ENCODE data around the gene HOXB4.

The HOXB4 gene

GRCh38 chr17:48571024-48571818 lies 6.9 kb downstream of the HOXB4 start:
- no peak for DNase-seq

GRCh38 chr17:48570325-48571023 lies 7.7 kb downstream of the HOXB4 start:
- no peak for DNase-seq

- DNase-seq: no peak
Observed at GRCh38 chr17:48569674-48570324, 8.4 kb downstream of the HOXB4 start.

GRCh38 chr17:48569240-48569582 lies 8.9 kb downstream of the HOXB4 start:
- DNase-seq: no peak

- no peak for DNase-seq
Observed at GRCh38 chr17:48568499-48569239, 9.5 kb downstream of the HOXB4 start.

- DNase-seq: no peak
Observed at GRCh38 chr17:48567646-48568354, 10.3 kb downstream of the HOXB4 start.

- DNase-seq: no peak
Observed at GRCh38 chr17:48567209-48567608, 10.9 kb downstream of the HOXB4 start.

GRCh38 chr17:48566717-48567116 lies 11.4 kb downstream of the HOXB4 start:
- no peak for DNase-seq

- no peak for DNase-seq
Observed at GRCh38 chr17:48565925-48566710, 12.0 kb downstream of the HOXB4 start.

- no peak for DNase-seq
Observed at GRCh38 chr17:48565022-48565554, 13.1 kb downstream of the HOXB4 start.

- DNase-seq: no peak
Observed at GRCh38 chr17:48564188-48565021, 13.7 kb downstream of the HOXB4 start.

- no peak for DNase-seq
Observed at GRCh38 chr17:48563867-48564187, 14.3 kb downstream of the HOXB4 start.

GRCh38 chr17:48563385-48563838 lies 14.7 kb downstream of the HOXB4 start:
- DNase-seq: no peak

GRCh38 chr17:48562934-48563333 lies 15.2 kb downstream of the HOXB4 start:
- DNase-seq: no peak

GRCh38 chr17:48561884-48562810 lies 16.0 kb downstream of the HOXB4 start:
- no peak for DNase-seq

GRCh38 chr17:48559840-48560817 lies 18.0 kb downstream of the HOXB4 start:
- DNase-seq: no peak

GRCh38 chr17:48559122-48559839 lies 18.9 kb downstream of the HOXB4 start:
- DNase-seq: no peak

- DNase-seq: no peak
Observed at GRCh38 chr17:48558831-48559121, 19.4 kb downstream of the HOXB4 start.

Measured in CD4-positive, alpha-beta T cell treated with Interleukin-10 for 1 hour (primary cell).